IPS DF 6.9 (cell line): ENCODE measurements around the gene LPP.

ENCODE experiments used
- DNase-seq: peaks from one replicate; pipeline ENCODE4 v3.0.0-alpha.2; 2013; ENCODE audit warnings: low read depth, low spot score
- H3K27ac ChIP-seq: one replicate; pipeline ENCODE4 v1.5.1; 2013; ENCODE audit warnings: low read length, control low read depth
- H3K27me3 ChIP-seq: 2 replicates; pipeline ENCODE4 v1.6.1; 2013; ENCODE audit warnings: mild to moderate bottlenecking, low read length; ENCODE audit not compliant: control insufficient read depth, insufficient read depth
- H3K36me3 ChIP-seq: 2 replicates; pipeline ENCODE4 v1.6.1; 2013; ENCODE audit warnings: low read length; ENCODE audit not compliant: control insufficient read depth, insufficient read depth
- H3K4me1 ChIP-seq: 2 replicates; pipeline ENCODE4 v1.6.1; 2013; ENCODE audit warnings: low read length; ENCODE audit not compliant: control insufficient read depth, insufficient read depth
- H3K4me3 ChIP-seq: 2 replicates; pipeline ENCODE4 v1.5.1; 2013; ENCODE audit warnings: mild to moderate bottlenecking, low read length
- H3K9me3 ChIP-seq: 2 replicates; pipeline ENCODE4 v1.6.1; 2013; ENCODE audit warnings: low read length, inconsistent platforms; ENCODE audit not compliant: control insufficient read depth, insufficient read depth
- WGBS: extraction: QIAGEN DNeasy Blood & Tissue Kit; methylation state at CpG from one replicate; pipeline ENCODE4 v1.1.7; 2013; ENCODE audit warnings: mixed read lengths, missing lambda C conversion rate; ENCODE audit not compliant: insufficient read length, insufficient coverage; 5-methylcytosine and 5-hydroxymethylcytosine counted together

The LPP gene

DNA sequence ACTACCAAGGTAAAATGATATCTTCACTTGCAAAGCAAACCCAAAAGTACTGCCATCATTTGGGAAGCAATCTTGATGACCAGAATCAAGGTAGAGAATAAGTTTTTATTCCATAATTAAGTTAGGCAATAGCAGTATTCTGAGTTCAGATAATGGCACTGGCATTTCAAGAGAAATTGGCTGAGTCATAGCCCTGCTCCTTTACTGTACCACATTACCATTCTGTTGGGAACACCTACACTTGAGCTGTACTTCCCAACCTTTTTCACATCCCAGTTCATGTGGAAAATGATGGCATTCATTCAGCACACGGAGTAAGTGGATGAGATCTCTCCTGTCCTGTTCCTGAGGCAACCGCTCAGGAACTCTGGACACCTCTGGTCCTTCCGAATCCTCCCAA, 706.2 kb downstream of the LPP start:
- no peak overlapping the region for H3K27ac ChIP-seq
- no peak for DNase-seq
- H3K4me1 ChIP-seq = no peaks in the 10 kb centered on the region
- no peaks in the 10 kb centered on the region for H3K9me3 ChIP-seq
- no peaks in the 10 kb centered on the region for H3K36me3 ChIP-seq
- no CpG with 5 or more reads among the region's 3 CpGs for WGBS
- H3K4me3 ChIP-seq = no peak overlapping the region
- H3K27me3 ChIP-seq = no peaks in the 10 kb centered on the region

DNA sequence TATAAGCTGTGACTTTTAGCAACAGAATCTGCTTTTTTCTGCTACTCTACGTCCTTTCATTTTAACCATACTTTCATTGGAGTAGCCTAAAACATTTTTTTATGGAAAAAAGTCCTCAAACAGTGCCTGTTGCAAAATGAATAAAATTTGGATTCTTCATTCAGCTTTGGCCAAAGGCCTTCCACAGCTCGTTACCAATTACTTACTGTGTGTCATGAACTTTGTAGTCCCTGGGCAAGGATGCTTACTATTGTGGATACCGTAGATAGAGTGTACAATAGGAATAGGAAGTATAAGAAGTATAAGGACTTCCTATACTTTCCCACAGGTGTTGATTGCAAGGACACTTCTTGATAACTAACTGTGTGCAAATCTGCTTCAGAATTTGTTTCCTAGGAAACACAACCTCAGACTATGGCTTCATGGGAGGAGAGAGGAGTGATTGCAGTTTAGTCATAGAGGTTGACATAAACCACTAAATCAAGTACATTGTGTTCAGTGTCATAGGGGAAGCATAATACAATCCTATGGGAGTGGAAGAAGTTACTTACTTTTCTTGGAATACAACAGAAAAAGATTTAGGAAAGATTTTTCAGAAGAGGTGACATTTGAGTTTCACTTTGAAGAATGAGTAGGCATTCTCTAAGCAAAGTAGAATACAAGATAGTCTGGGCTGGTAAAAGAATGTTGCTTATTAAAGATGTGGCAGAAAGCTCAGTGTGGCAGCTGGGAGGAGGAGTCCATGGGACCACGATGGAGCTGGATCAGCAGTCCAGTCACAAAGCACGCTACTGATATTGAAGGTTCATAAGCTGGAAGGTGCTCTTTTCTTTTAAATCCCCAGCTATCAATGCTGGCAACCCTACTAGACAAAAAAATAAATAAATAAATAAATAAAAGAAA, 708.1 kb downstream of the LPP start:
- no peak for DNase-seq
- no peak overlapping the region for H3K27ac ChIP-seq
- 0 out of 2 replicates have a peak, but pooled peaks cover 2% of the 10 kb centered on the region for H3K36me3 ChIP-seq
- H3K9me3 ChIP-seq = no peaks in the 10 kb centered on the region
- no CpG with 5 or more reads among the region's 5 CpGs for WGBS
- H3K4me1 ChIP-seq = no peaks in the 10 kb centered on the region
- no peak overlapping the region for H3K4me3 ChIP-seq
- H3K27me3 ChIP-seq = no peaks in the 10 kb centered on the region

DNA sequence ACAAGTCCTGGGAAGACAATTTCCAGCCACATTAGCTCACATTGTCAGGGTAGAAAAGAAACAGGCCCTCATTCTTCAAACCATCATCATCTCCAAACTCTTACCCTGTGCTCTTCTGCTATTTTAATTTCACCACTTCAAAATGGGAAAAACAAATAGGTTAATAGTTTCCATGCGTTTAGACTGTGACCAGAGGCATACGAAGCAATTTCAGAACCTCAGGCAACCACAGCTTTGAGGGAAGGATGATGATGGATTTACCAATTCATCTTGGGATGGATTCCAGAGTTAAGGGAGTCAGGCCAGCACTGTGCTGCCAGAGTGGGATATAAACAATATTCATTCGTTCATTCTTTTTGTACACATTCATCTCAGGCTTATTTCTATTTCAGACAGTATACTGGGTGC, 710.0 kb downstream of the LPP start:
- Histone ChIP-seq H3K4me3 (no peak overlapping the region), H3K36me3 (0 out of 2 replicates have a peak, but pooled peaks cover 2% of the 10 kb centered on the region), H3K27ac (no peak overlapping the region), H3K27me3 (no peaks in the 10 kb centered on the region), H3K9me3 (no peaks in the 10 kb centered on the region), H3K4me1 (no peaks in the 10 kb centered on the region)
- no CpG with 5 or more reads among the region's 3 CpGs for WGBS
- no peak for DNase-seq

DNA sequence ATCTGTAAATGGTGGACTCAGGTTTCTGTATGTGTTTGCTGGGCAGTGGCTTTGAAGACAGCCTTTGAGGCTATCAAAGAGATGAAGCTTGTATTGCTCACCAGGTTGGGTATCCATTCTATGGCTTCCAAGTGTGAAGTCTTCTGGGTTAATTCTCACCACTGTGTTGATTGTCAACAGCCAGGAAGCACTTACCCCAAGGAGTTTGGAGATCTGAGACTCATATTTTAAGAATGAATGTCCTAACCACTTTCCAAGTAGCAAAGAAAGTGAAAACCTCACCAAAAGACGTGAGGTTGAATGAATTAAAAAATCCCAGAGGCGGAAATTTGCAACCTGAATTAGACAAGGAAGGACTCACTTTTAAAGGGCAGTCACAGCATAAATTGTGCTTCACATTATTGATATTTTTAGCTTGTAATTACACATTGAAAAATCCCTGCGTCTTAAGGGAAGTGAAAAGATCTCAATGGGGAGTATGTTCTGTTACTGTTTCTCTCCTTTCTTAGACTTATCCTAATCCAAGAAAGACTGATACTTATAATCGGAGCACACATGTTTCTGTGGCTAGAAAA, 713.8 kb downstream of the LPP start:
- WGBS = no CpG with 5 or more reads among the region's 4 CpGs
- Histone ChIP-seq H3K36me3 (0 out of 2 replicates have a peak, but pooled peaks cover 2% of the 10 kb centered on the region), H3K9me3 (no peaks in the 10 kb centered on the region), H3K27me3 (no peaks in the 10 kb centered on the region), H3K27ac (no peak overlapping the region), H3K4me1 (no peaks in the 10 kb centered on the region), H3K4me3 (no peak overlapping the region)
- DNase-seq = no peak

DNA sequence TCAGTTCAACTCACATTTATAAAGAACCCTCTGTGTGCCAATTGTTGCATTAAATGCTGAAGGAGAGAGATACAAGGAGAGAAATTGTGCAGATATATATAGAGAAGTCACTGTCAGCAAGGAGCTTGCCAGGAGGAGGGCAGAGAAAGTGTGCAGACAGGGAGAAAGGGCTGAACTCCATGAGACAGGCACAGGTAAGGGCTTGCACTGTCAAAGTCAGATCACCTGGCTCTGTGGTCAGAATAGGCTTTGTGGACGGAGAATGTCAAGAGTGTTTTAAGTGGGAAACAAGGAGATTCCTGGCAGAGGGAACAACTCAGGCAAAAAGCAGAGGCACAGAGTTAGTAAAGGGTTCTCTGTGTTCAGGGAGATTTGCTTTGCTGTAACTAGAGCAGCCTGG, 714.8 kb downstream of the LPP start:
- no CpG with 5 or more reads among the region's 1 CpG for WGBS
- Histone ChIP-seq H3K4me1 (no peaks in the 10 kb centered on the region), H3K27ac (no peak overlapping the region), H3K27me3 (no peaks in the 10 kb centered on the region), H3K9me3 (no peaks in the 10 kb centered on the region), H3K36me3 (0 out of 2 replicates have a peak, but pooled peaks cover 2% of the 10 kb centered on the region), H3K4me3 (no peak overlapping the region)
- DNase-seq = no peak

DNA sequence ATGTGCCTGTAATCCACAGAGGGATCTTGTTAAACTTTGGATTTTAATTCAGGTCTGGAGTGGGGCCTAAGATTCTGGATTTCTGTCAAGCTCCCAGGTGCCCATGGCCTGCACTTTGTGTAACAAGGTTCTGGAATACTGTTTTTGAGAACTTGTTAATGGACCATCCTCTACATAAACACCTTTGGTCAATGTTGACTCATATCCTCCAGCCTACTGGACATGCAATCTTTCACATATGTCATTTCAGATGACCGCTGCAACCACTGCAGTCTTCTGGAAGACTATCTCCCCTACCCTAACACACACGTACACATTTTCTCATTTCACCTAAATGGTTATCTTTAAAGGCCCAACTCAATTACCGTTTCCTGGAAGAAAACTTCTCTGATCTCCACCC, 715.7 kb downstream of the LPP start:
- no peaks in the 10 kb centered on the region for H3K9me3 ChIP-seq
- no peaks in the 10 kb centered on the region for H3K4me1 ChIP-seq
- H3K27me3 ChIP-seq = no peaks in the 10 kb centered on the region
- 0 out of 2 replicates have a peak, but pooled peaks cover 2% of the 10 kb centered on the region for H3K36me3 ChIP-seq
- H3K27ac ChIP-seq = no peak overlapping the region
- no peak overlapping the region for H3K4me3 ChIP-seq
- DNase-seq = no peak
- no CpG with 5 or more reads among the region's 3 CpGs for WGBS

DNA sequence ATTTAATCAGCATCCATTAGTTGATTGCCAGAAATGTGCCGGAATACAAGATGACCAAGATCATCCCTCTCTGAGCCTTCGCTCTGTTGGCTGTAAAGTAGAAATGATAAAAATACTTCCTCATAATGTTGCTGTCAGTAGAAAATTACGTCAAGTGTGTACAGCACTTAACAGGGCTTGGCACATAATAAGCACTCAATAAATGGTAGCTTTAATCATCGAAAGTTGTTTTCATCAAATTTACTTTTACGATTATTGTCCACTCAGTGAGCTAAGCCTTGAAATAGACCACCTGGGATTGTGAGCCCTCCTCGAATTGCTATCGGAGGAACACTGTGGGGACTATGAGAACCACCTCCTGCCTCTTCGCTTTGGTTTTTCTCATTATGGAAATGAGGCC, 716.5 kb downstream of the LPP start:
- H3K36me3 ChIP-seq = 0 out of 2 replicates have a peak, but pooled peaks cover 2% of the 10 kb centered on the region
- H3K27ac ChIP-seq = no peak overlapping the region
- H3K4me1 ChIP-seq = no peaks in the 10 kb centered on the region
- WGBS = no CpG with 5 or more reads among the region's 8 CpGs
- H3K9me3 ChIP-seq = no peaks in the 10 kb centered on the region
- no peaks in the 10 kb centered on the region for H3K27me3 ChIP-seq
- no peak overlapping the region for H3K4me3 ChIP-seq
- DNase-seq = no peak

DNA sequence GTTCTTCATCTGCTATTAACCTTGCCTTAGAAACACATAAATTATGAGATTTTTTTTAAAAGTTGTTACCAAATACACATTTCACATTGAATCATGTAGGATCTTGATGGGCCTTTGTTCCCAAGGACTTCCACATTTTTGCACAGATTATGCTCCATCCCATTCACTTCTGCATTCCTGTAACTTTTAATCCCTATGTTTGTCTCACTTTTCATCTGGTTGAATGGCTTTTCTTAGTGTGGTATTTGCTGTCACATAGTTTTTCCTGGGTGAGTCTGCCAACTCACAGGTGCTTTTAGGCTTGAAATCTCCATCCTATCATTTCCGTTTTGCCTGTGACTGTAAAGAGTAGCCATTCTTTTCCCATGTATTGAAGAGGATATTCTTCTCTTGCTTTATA, 720.6 kb downstream of the LPP start:
- DNase-seq = no peak
- H3K36me3 ChIP-seq = no peaks in the 10 kb centered on the region
- H3K27ac ChIP-seq = no peak overlapping the region
- no peaks in the 10 kb centered on the region for H3K27me3 ChIP-seq
- no peak overlapping the region for H3K4me3 ChIP-seq
- H3K4me1 ChIP-seq = no peaks in the 10 kb centered on the region
- no CpG with 5 or more reads among the region's 1 CpG for WGBS
- no peaks in the 10 kb centered on the region for H3K9me3 ChIP-seq

DNA sequence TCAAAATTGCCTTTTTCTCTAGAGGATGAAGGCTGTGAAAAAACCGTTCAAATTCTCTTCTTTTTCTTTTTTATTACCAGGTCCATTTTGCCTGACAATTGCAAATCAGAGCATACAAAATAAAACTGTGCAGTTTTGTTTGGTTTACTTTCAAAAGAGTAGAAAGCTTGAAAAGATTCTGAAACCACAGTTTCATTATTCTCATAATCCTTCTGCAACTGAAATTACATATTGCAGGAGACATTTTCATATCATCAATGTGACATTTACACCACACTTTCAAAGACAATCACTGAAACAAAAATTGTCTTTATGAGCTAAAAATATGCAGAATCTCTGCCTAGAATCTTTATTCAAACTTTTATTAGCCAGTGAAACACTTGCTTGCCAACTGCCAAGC, 721.5 kb downstream of the LPP start:
- no CpG with 5 or more reads among the region's 1 CpG for WGBS
- Histone ChIP-seq H3K27ac (no peak overlapping the region), H3K27me3 (no peaks in the 10 kb centered on the region), H3K4me1 (no peaks in the 10 kb centered on the region), H3K4me3 (no peak overlapping the region), H3K9me3 (no peaks in the 10 kb centered on the region), H3K36me3 (no peaks in the 10 kb centered on the region)
- no peak for DNase-seq

DNA sequence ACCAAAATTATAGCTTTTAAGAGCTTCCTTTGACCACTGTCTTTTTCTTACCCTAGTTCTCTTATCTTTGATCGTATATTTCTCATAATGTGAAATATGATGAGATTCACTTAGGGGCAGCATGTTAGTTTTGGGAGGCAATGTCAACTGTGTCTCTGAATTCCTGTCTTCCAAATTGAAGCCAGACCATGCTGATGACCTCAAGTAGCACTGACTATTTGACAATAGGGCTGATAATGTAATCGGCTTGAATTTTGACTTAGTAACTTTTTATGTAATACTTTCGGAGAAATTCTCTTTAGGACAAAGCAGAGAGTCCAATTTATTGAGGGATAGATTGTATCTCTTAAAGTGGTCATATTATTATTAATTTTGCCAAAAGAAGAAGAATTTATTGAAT, 722.4 kb downstream of the LPP start:
- H3K9me3 ChIP-seq = no peaks in the 10 kb centered on the region
- no peak overlapping the region for H3K27ac ChIP-seq
- H3K4me3 ChIP-seq = no peak overlapping the region
- no peaks in the 10 kb centered on the region for H3K27me3 ChIP-seq
- WGBS = no CpG with 5 or more reads among the region's 3 CpGs
- no peak for DNase-seq
- no peaks in the 10 kb centered on the region for H3K4me1 ChIP-seq
- no peaks in the 10 kb centered on the region for H3K36me3 ChIP-seq
